Osteoblast (primary cell): Measurements from ENCODE around the gene LOXL1. TPM values are rescaled to one million over a fixed set of nuclear protein-coding genes. Genes with fewer than 3 reads are reported as not detected.
"Not testable (repeated sequence)": the region's sequence is repeated elsewhere in the genome, so short reads cannot be mapped to it uniquely, and the experiment has no call there.

ENCODE experiments used
- DNase-seq: peaks from one replicate; pipeline ENCODE4 v3.0.0; 2011; ENCODE audit warnings: low spot score, mixed read lengths; ENCODE audit not compliant: insufficient read length; ENCODE audit errors: missing footprints
- H2AFZ ChIP-seq: 2 replicates; pipeline ENCODE4 v1.6.0; 2011; ENCODE audit warnings: mild to moderate bottlenecking, low read length
- H3K27ac ChIP-seq: 2 replicates; pipeline ENCODE4 v1.5.1; 2011; ENCODE audit warnings: mild to moderate bottlenecking, low read depth, low read length, moderate library complexity
- H3K27me3 ChIP-seq: 2 replicates; pipeline ENCODE4 v1.6.0; 2012; ENCODE audit warnings: mild to moderate bottlenecking, control low read depth, inconsistent platforms, low read length, moderate library complexity; ENCODE audit not compliant: insufficient read depth
- H3K36me3 ChIP-seq: 2 replicates; pipeline ENCODE4 v1.5.1; 2011; ENCODE audit warnings: mild to moderate bottlenecking, low read length, control low read depth, moderate library complexity; ENCODE audit not compliant: insufficient read depth
- H3K4me1 ChIP-seq: 2 replicates; pipeline ENCODE4 v1.5.1; 2011; ENCODE audit warnings: mild to moderate bottlenecking, low read length, control low read depth, moderate library complexity; ENCODE audit not compliant: insufficient read depth
- H3K4me2 ChIP-seq: 2 replicates; pipeline ENCODE4 v1.6.0; 2011; ENCODE audit warnings: mild to moderate bottlenecking, low read length; ENCODE audit not compliant: insufficient read depth
- H3K4me3 ChIP-seq: fragments of 200-600 bp; sonication (generic); 3 replicates; pipeline ENCODE4 v1.5.1; 2012; ENCODE audit warnings: mild to moderate bottlenecking, low read length, inconsistent platforms; ENCODE audit not compliant: insufficient read depth
- H3K79me2 ChIP-seq: 2 replicates; pipeline ENCODE4 v1.6.0; 2012; ENCODE audit warnings: mild to moderate bottlenecking, low read length, control low read depth, inconsistent platforms; ENCODE audit not compliant: insufficient read depth
- H3K9me3 ChIP-seq: 2 replicates; pipeline ENCODE4 v1.5.1; 2011; ENCODE audit warnings: low read depth, low read length, control low read depth
- H4K20me1 ChIP-seq: 2 replicates; pipeline ENCODE4 v1.6.0; 2012; ENCODE audit warnings: mild to moderate bottlenecking, low read length, control low read depth; ENCODE audit not compliant: insufficient read depth
- CTCF ChIP-seq: IDR thresholded peaks from 2 replicates; pipeline ENCODE4 v1.5.1; 2011; ENCODE audit warnings: mild to moderate bottlenecking, low read depth, low read length, moderate library complexity; ENCODE audit errors: extremely low read depth
- total RNA-seq: library from RNA; depleted of rRNA; stranded (reverse); fragments of >200 nt; gene quantifications from 2 replicates; pipeline ENCODE4 v1.2.3, GENCODE V29; 2012

The LOXL1 gene
- total RNA-seq, 1 donor: 246 TPM

GRCh38 chr15:73936181-73936580 lies 9.9 kb downstream of the LOXL1 start:
- DNase-seq: peak; percentile 82
- Histone ChIP-seq H3K4me1 (peaks cover 72% of the 10 kb centered on the region), H3K27me3 (no peaks in the 10 kb centered on the region), H3K79me2 (peaks cover 99% of the 10 kb centered on the region), H3K36me3 (peaks cover 58% of the 10 kb centered on the region), H2AFZ (no peak overlapping the region), H3K27ac (peak overlapping the region; percentile 19), H4K20me1 (peaks cover 55% of the 10 kb centered on the region), H3K4me3 (no peak overlapping the region), H3K9me3 (no peaks in the 10 kb centered on the region), H3K4me2 (no peak overlapping the region)
- TF ChIP-seq CTCF: peak; percentile 22

GRCh38 chr15:73936588-73937290 lies 10.5 kb downstream of the LOXL1 start:
- H3K27me3 ChIP-seq: no peaks in the 10 kb centered on the region
- no peak overlapping the region for H3K4me3 ChIP-seq
- H2AFZ ChIP-seq: no peak overlapping the region
- peaks cover 52% of the 10 kb centered on the region for H3K36me3 ChIP-seq
- peaks cover 99% of the 10 kb centered on the region for H3K79me2 ChIP-seq
- peak; percentile 76 for DNase-seq
- no peak overlapping the region for H3K4me2 ChIP-seq
- TF ChIP-seq CTCF: no peak
- peak overlapping the region; percentile 19 for H3K27ac ChIP-seq
- peaks cover 50% of the 10 kb centered on the region for H4K20me1 ChIP-seq
- H3K9me3 ChIP-seq: no peaks in the 10 kb centered on the region
- peaks cover 73% of the 10 kb centered on the region for H3K4me1 ChIP-seq

GRCh38 chr15:73937296-73937695 lies 11.0 kb downstream of the LOXL1 start:
- peak; percentile 82 for DNase-seq
- Histone ChIP-seq H3K4me2 (no peak overlapping the region), H4K20me1 (peaks cover 45% of the 10 kb centered on the region), H2AFZ (no peak overlapping the region), H3K36me3 (peaks cover 46% of the 10 kb centered on the region), H3K27me3 (no peaks in the 10 kb centered on the region), H3K4me1 (peaks cover 75% of the 10 kb centered on the region), H3K79me2 (peaks cover 99% of the 10 kb centered on the region), H3K27ac (peak overlapping the region; percentile 19), H3K4me3 (no peak overlapping the region), H3K9me3 (no peaks in the 10 kb centered on the region)
- no peak for TF ChIP-seq CTCF

GRCh38 chr15:73937726-73938125 lies 11.5 kb downstream of the LOXL1 start:
- Histone ChIP-seq H3K36me3 (peaks cover 44% of the 10 kb centered on the region), H3K4me1 (peaks cover 75% of the 10 kb centered on the region), H3K27ac (no peak overlapping the region), H2AFZ (no peak overlapping the region), H3K4me2 (no peak overlapping the region), H3K9me3 (no peaks in the 10 kb centered on the region), H3K79me2 (peaks cover 99% of the 10 kb centered on the region), H3K27me3 (no peaks in the 10 kb centered on the region), H4K20me1 (peaks cover 41% of the 10 kb centered on the region), H3K4me3 (no peak overlapping the region)
- TF ChIP-seq CTCF: no peak
- DNase-seq: no peak

GRCh38 chr15:73938516-73938915 lies 12.3 kb downstream of the LOXL1 start:
- H3K79me2 ChIP-seq: peaks cover 99% of the 10 kb centered on the region
- not testable (repeated sequence) for H3K27me3 ChIP-seq, DNase-seq, H3K9me3 ChIP-seq, H2AFZ ChIP-seq, H3K4me3 ChIP-seq
- H3K27ac ChIP-seq: peak overlapping the region; percentile 96
- peaks cover 42% of the 10 kb centered on the region for H3K36me3 ChIP-seq
- H4K20me1 ChIP-seq: peaks cover 34% of the 10 kb centered on the region
- H3K4me2 ChIP-seq: peak overlapping the region; percentile 4
- H3K4me1 ChIP-seq: peaks cover 79% of the 10 kb centered on the region
